GM19193 (cell line): Measurements from ENCODE around the gene PRR5L.
A peak's percentile ranks its signal among the peaks of the same experiment; 100 is the strongest.

Experiments
- POLR2A ChIP-seq: IDR thresholded peaks from 4 replicates; pipeline ENCODE4 v1.6.1; 2011; ENCODE audit not compliant: insufficient read depth, insufficient read length; ENCODE audit errors: extremely low read depth

Gene PRR5L

GRCh38 chr11:36268337-36268985 is 27.6 kb upstream of the PRR5L start:
- no peak for TF ChIP-seq POLR2A

GRCh38 chr11:36270701-36271100 is 25.4 kb upstream of the PRR5L start:
- TF ChIP-seq POLR2A: no peak

GRCh38 chr11:36271794-36272407 is 24.2 kb upstream of the PRR5L start:
- TF ChIP-seq POLR2A: no peak

GRCh38 chr11:36273110-36273509 is 23.0 kb upstream of the PRR5L start:
- TF ChIP-seq POLR2A: no peak

- TF ChIP-seq POLR2A: no peak
These were observed 21.7 kb upstream of the PRR5L start for GRCh38 chr11:36274414-36274813.

- no peak for TF ChIP-seq POLR2A
These were observed 17.4 kb upstream of the PRR5L start for GRCh38 chr11:36278531-36279282.

GRCh38 chr11:36280531-36280930 is 15.6 kb upstream of the PRR5L start:
- TF ChIP-seq POLR2A: no peak

- no peak for TF ChIP-seq POLR2A
These were observed 14.2 kb upstream of the PRR5L start for GRCh38 chr11:36281850-36282249.

GRCh38 chr11:36282926-36283325 is 13.2 kb upstream of the PRR5L start:
- TF ChIP-seq POLR2A: no peak

- no peak for TF ChIP-seq POLR2A
These were observed 7.5 kb upstream of the PRR5L start for GRCh38 chr11:36288442-36289225.

- TF ChIP-seq POLR2A: peak; percentile 73
These were observed 6.7 kb upstream of the PRR5L start, which contains the start of gene COMMD9 for GRCh38 chr11:36289226-36289852. COMMD9 (minus strand) TSS chr11:36289424; CDS start chr11:36289412, 12 bp downstream.

- TF ChIP-seq POLR2A: no peak
These were observed 3.8 kb upstream of the PRR5L start for GRCh38 chr11:36292311-36292722.

GRCh38 chr11:36296884-36297543 is 926 bp downstream of the PRR5L start:
- no peak for TF ChIP-seq POLR2A

- no peak for TF ChIP-seq POLR2A
These were observed 4.6 kb downstream of the PRR5L start for GRCh38 chr11:36300650-36301049.
